Left colon (tissue), 2 donors: ENCODE results near the gene RASL10B. TPM values are rescaled to one million over a fixed set of nuclear protein-coding genes. Genes with fewer than 3 reads are reported as not detected.

Experiments
- ATAC-seq: fragments of 200-7000 bp; cut with Tn5 transposase; one replicate; pipeline ENCODE4 v1.9.1; 2020; ENCODE audit warnings: mild to moderate bottlenecking, moderate library complexity
- DNase-seq, 2 donors: peaks; one replicate each; pipeline ENCODE4 v3.0.0-alpha.2; 2020
- intact Hi-C, 2 donors: fragments of 100-400 bp; cut with DNase I in 1 of 2; cut with micrococcal nuclease in 1 of 2; formaldehyde crosslinking; loops; one replicate each; pipeline versions ENCODE4 v1.11.2 to v1.14.0; 2022; cut with DNase I, micrococcal nuclease
- total RNA-seq, 2 donors: library from RNA; stranded (reverse); fragmentation: NEBNext Ultra II Directional; extraction: Animal tissue kit (Norgen Biotek cat#: 25700); gene quantifications; one replicate each; pipeline ENCODE4 v1.2.1, GENCODE V29; 2021
- donor health status: DM: no; HTN: no; CAD: no.
- donor health status: DM: yes; HTN: yes; CAD: no.

The RASL10B gene
- total RNA-seq, 2 donors from 2014 or later, result 0.31 TPM; not detected in 1

- intact Hi-C loops, result no loop called here
- ATAC-seq (peak; percentile 11), DNase-seq (no peak)
Measured at GRCh38 chr17:35775039-35775438, 43.6 kb downstream of the RASL10B start.

- no peak for DNase-seq
- intact Hi-C loops, result no loop called here
- ATAC-seq, result peak; percentile 42
Measured at GRCh38 chr17:35775583-35775982, 44.1 kb downstream of the RASL10B start.

GRCh38 chr17:35778641-35779196 is 47.3 kb downstream of the RASL10B start:
- ATAC-seq (no peak), DNase-seq (no peak)
- intact Hi-C loops, result no loop called here

GRCh38 chr17:35780950-35781349 is 49.5 kb downstream of the RASL10B start:
- ATAC-seq, result no peak
- intact Hi-C loops, result no loop called here
- DNase-seq, result no peak

GRCh38 chr17:35784895-35785294 is 53.5 kb downstream of the RASL10B start:
- intact Hi-C loops, result no loop called here
- DNase-seq, result no peak
- no peak for ATAC-seq

- intact Hi-C loops, result no loop called here
Measured at GRCh38 chr17:35786941-35787432, 55.5 kb downstream of the RASL10B start.

GRCh38 chr17:35788477-35789368 is 57.3 kb downstream of the RASL10B start:
- peak; percentile 2 to 24 for DNase-seq
- peak; percentile 20 for ATAC-seq
- intact Hi-C loops, result no loop called here

More at GRCh38 chr17:35786941-35787432, 55.5 kb downstream of the RASL10B start:
- ATAC-seq (peak; percentile 40), DNase-seq (peak in 1 of 2 donors; percentile 30)

GRCh38 chr17:35790841-35791240 is 59.4 kb downstream of the RASL10B start:
- peak; percentile 13 for ATAC-seq
- intact Hi-C loops, result no loop called here
- peak; percentile 21 to 47 for DNase-seq

- intact Hi-C loops, result no loop called here
- peak; percentile 1 to 16 for DNase-seq
- no peak for ATAC-seq
Measured at GRCh38 chr17:35791681-35792350, 60.4 kb downstream of the RASL10B start.

Other genes with a start within 250 kb of the RASL10B start
- gene SLFN12L, start 194.0 kb upstream of the RASL10B start, total RNA-seq, result 1 to 10 TPM; 1.3 to 2.0 TPM
- gene SLFN14, start 170.8 kb upstream of the RASL10B start, total RNA-seq, result not detected
- gene PEX12, start 153.1 kb upstream of the RASL10B start, total RNA-seq, result 1 to 10 TPM; 2.8 to 4.7 TPM
- gene AP2B1, start 144.3 kb upstream of the RASL10B start, total RNA-seq, result 100 to 1,000 TPM; 154 to 190 TPM
- under 1 TPM in 1 of 2 donors, not detected in 1; 0.08 TPM for gene GAS2L2, start 21.6 kb downstream of the RASL10B start, total RNA-seq
- gene C17orf50, start 29.2 kb downstream of the RASL10B start, total RNA-seq, result not detected
- gene MMP28, start 64.0 kb downstream of the RASL10B start, total RNA-seq, result 10 to 100 TPM; 62.7 to 83.0 TPM
- 100 to 1,000 TPM; 112 to 143 TPM for gene TAF15, start 77.8 kb downstream of the RASL10B start, total RNA-seq
- not detected for gene HEATR9, start 137.3 kb downstream of the RASL10B start, total RNA-seq
- 1 to 10 TPM; 4.4 to 8.3 TPM for gene CCL5, start 148.7 kb downstream of the RASL10B start, total RNA-seq
- 1 to 10 TPM in 1 of 2 donors, under 1 TPM in 1; 0.36 to 2.1 TPM for gene RDM1, start 199.1 kb downstream of the RASL10B start, total RNA-seq
- not detected for gene LYZL6, start 212.1 kb downstream of the RASL10B start, total RNA-seq
- under 1 TPM in 1 of 2 donors, not detected in 1; 0.25 TPM for gene CCL16, start 249.9 kb downstream of the RASL10B start, total RNA-seq